NCI-H2029 treated with DMSO at 0.1 percent for 48 hours (cell line): ENCODE measurements around the gene LMF2.

Source experiments
- DNase-seq: peaks from one replicate; lab custom pipeline; 2025; lab: John Stamatoyannopoulos, UW

LMF2 gene

GRCh38 chr22:50503475-50504145 lies 3.9 kb downstream of the LMF2 start:
- no peak for DNase-seq

DNA sequence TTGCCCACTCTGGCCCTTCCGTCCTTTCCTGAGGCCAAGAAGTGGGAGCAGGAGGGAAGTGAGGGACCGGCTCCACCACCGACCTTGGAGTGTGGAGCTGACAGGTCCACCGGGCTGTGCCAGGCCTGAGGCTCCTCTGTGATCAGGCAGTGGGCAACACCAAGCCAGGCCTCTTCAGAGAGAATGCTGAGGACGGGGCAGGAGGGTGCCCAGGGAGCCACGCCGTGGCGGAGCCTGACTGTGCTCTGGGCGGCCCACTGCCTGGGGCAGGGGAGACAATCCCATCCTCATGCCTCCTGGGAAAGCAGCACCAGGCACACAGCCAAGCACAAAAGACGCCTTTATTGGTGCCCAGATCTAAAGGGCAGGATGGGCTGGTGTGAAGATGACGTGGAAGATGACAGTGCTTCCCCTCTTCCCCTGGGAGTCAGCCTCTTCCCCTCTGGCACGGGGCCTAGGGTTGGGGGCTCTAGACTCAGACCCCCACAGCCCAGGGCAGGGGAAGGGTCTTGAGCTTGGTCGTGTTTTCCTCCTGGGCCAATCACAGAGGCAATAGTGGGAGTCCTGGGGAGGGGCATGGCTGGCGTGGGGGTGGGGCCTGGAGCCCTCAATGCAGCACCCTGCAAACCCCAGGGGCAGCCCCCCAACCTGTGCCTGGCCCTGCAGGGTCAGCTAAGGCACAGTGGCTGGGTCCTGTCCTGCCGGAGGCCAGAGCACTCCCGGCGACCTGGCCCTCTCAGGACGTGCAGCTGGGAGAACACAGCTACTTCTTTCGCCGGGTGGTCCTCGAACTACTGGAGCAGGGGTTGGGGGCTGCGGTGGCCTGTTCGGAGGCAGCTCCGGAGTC lies 4.7 kb downstream of the LMF2 start:
- no peak for DNase-seq

DNA sequence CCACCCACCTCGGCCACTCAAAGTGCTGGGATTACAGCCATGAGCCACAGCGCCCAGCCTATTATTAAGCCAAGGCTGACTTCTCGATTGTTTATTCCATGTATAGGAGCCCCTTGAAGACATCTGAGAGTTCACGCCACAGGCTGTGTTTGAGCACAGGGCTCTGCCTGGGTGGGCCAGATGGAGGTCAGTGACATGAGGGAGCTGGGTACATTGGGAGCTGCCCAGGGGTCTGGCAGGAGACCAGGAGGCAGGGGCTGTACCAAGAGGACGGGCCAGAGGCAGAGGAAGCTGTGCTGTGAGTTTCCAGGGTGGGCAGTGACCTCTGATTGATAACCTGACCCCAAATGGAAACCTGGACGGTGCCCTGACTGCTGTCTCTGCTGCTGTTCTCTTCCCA lies 5.4 kb downstream of the LMF2 start:
- DNase-seq = no peak

DNA sequence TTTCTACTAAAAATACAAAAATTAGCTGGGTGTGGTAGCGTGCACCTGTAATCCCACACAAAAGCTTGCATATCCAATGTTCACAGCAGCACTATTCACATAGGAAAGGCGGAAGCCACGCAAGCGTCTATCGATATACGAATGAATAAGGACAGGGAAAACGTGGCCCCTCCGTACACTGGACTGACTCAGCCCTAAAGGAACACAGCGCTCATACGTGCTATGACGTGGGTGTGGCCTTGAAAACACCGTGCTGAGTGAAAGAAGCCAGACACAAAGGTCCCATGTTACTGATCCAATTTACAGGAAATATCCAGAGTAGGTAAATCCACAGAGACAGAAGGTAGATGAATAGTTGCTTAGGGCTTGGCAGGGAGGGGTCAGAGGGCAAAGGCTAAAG lies 7.0 kb downstream of the LMF2 start:
- DNase-seq = no peak

- peak; percentile 29 for DNase-seq
Observed at GRCh38 chr22:50498322-50498890, 9.1 kb downstream of the LMF2 start.

DNA sequence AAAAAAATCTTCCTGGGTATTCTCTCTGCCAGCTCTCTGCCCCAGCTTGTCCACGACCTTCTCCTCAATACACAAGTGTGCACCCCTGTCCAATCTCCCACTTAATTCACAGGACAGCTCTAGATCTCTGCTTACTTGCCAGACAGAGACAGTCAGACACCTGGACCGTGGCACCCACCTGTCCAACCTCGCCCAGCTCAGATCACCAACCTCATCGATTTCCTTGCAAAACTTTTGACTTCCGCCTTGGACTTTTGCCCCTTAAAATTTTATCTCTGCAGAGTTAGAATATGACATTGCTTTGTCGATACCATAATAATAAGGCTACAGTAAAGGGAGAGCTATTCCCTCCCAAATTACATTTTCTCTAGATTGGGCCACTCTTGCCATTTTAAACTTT lies 10.4 kb downstream of the LMF2 start:
- DNase-seq = no peak

GRCh38 chr22:50490531-50491308 lies 16.8 kb downstream of the LMF2 start:
- DNase-seq = no peak

- DNase-seq = no peak
Observed at GRCh38 chr22:50489363-50490243, 17.9 kb downstream of the LMF2 start.

DNA sequence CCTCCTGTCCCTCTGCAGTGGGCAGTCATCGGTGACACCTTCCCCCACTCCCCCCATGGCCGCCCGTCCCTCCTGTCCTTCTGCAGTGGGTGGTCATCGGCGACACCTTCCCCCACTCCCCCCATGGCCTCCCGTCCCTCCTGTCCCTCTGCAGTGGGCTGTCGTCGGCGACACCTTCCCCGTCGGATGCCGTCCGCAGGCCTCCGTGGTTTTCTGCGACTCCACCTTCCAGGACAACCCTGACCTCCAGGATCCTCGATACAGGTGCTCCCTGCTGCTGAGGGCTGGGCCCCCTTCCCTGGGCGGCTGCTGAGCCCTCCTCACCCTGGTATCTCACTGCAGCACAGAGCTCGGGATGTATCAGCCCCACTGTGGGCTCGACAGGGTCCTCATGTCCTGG lies 18.6 kb downstream of the LMF2 start:
- DNase-seq = no peak

GRCh38 chr22:50488006-50488677 lies 19.4 kb downstream of the LMF2 start:
- no peak for DNase-seq

- no peak for DNase-seq
Observed at GRCh38 chr22:50487290-50488005, 20.1 kb downstream of the LMF2 start.

DNA sequence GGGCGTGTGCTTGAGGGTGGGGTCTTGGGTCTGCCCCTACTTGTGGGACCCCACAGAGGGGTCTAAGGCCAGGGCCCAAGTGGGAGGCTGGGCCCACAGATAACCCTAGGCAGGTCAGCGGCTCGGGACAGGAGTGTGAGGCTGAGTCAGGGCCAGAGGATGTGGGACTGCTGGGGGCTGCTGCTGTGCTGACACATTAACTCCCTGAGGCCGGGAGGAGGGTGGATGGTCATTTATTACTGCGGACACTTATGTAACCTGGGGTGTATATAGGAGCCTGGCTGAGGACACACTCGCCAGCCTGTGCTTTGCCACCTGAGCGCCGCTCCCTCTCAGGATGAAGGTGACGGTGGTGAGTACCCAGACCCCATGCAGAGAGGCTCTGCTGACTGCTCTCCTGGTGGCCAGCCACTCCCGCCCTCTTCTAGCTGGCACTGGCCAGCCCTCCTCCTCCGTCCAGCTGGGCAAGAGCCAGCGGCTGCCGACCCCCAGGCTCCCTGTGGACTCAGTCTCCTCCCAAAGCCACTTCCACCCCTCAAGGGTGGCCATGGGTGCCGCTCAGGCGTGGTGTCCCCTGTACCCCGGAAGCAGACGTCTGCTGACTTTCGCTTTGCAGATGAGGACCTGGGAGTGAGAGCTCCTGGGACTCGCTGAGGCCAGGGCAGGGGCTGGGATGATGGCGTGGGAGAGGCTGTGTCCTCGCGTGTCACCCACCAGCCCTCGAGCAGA lies 20.8 kb downstream of the LMF2 start, which contains the start of gene MIOX:
MIOX (plus strand) TSS at position 299 of the 729 bp plus-strand sequence; CDS start at position 338, 39 bp downstream.
- DNase-seq = no peak

GRCh38 chr22:50485221-50486131 lies 22.0 kb downstream of the LMF2 start:
- DNase-seq = no peak

DNA sequence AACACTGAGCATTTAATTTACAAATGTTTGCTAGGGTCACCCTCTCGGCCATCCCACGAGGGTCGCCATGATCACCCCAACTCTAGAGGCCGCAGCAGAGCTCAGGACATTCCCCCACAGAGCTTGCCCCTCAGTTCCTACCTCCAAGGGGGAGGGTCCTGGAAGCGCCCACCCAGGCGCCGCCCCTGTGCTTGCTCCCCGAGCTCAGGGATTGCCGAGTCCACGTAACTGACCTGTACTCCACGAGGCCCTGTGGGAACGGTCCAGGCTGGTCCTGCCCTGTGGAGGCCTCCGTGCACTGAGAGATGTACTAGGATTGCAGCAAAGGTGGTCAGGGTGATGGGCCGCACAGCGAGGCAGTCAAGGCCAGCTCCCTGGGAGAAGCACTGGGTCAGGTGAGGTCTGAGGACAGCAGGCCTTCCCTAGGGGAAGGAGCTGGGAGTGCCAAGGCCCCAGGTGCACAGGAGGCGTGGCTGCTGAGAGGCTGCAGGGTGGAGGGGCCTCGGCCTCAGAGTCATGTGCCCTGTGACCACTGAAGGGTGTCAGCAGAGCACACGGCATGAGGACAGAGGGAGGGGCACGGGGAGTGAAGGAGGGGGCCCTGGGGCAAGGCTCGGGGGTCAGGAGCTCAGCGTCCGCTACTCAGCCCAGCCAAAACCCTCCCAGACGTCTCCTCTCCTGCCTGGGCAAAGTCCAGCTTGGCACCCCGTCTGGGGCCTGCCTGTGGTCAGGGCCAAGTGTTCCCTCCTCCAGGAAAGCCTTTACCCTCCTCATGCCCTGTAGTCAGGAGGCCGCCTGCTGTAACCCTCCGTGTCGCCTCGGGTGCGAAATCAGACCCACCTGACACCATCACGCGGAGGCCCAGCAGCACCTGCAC lies 23.3 kb downstream of the LMF2 start:
- no peak for DNase-seq

GRCh38 chr22:50483556-50483955 lies 23.9 kb downstream of the LMF2 start:
- DNase-seq = no peak

GRCh38 chr22:50483106-50483505 lies 24.4 kb downstream of the LMF2 start:
- no peak for DNase-seq
